Measurements from ENCODE around the gene SMG7. TPM values are rescaled to one million over a fixed set of nuclear protein-coding genes. Genes with fewer than 3 reads are reported as not detected.

Gene SMG7
- total RNA-seq, 1 donor from 2014 or later = 40.2 TPM

DNA sequence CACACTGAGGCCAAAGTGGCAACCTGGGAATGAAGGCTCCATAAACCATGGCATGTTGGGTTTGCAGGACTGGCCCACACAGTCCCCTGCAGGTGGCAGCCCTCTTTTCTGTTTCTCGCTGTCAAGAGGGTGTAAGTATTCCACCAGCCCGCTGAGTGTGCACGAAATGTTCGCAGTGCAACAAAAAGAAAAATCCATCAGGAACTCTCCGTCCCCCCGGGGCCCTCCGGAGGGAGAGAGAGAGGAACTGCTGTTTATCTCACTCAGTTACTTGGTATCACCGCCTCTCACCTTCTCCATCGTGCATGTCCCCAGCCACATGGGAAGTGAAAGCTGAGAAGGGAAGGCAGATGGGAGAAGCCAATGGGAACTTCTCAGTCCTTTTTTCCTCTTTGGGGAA, 79.6 kb downstream of the SMG7 start:
- intact Hi-C loops (cut with DNase I) = no loop called here
- DNase-seq (ENCODE audit: low spot score) = no peak

DNA sequence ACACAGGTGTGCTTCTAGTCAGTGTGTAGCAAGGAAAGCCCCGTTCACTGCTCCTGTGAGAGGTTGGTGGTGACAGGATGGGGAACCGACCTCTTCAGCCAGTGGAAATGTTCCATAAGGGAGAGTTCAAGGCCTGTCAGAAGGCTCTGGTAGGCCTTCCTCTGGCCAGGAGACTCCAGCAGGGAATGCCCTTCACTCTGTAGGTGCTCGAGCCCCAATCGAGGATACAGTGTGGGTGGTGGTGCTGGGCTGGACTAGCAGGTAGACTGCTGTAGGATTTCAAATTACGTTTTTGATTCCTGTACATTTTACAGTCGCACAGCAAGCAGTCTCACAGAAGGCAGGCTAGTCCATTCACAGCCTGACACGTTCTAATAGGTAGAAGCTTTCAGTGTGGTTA, 80.1 kb downstream of the SMG7 start:
- DNase-seq (ENCODE audit: low spot score) = no peak
- intact Hi-C loops (cut with DNase I) = no loop called here

GRCh38 chr1:183552891-183553290, 80.6 kb downstream of the SMG7 start:
- intact Hi-C loops (cut with DNase I) = no loop called here
- DNase-seq (ENCODE audit: low spot score) = no peak

DNA sequence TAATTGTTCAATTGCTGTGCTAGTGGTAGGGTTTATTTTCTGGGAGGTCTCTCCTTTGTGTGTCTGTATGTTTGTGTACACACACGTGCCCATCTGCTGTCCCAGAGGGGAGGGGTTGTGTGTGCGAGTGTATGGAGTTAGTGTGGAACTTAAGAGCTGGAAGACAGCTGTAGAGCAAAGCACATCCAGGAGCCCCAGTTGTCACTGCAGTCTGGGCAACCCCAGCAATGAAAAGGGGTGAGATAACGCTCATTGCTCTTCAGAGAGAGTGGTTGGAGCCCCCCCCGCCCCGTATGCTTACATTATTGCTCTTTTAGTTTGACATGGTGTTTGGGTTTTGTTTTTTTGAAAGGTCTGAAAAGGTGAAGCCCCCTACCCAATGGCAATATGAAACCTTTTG, 81.0 kb downstream of the SMG7 start:
- no peak for DNase-seq (ENCODE audit: low spot score)
- intact Hi-C loops (cut with DNase I) = no loop called here

- DNase-seq (ENCODE audit: low spot score) = no peak
- intact Hi-C loops (cut with DNase I) = no loop called here
These were observed 81.5 kb downstream of the SMG7 start for GRCh38 chr1:183553764-183554163.

GRCh38 chr1:183554577-183554976, 82.3 kb downstream of the SMG7 start:
- intact Hi-C loops (cut with DNase I) = no loop called here
- no peak for DNase-seq (ENCODE audit: low spot score)

GRCh38 chr1:183559061-183559460, 86.8 kb downstream of the SMG7 start:
- DNase-seq (ENCODE audit: low spot score) = no peak
- intact Hi-C loops (cut with DNase I) = no loop called here

- intact Hi-C loops (cut with DNase I) = no loop called here
- DNase-seq (ENCODE audit: low spot score) = no peak
These were observed 90.4 kb downstream of the SMG7 start for GRCh38 chr1:183562701-183563100.

DNA sequence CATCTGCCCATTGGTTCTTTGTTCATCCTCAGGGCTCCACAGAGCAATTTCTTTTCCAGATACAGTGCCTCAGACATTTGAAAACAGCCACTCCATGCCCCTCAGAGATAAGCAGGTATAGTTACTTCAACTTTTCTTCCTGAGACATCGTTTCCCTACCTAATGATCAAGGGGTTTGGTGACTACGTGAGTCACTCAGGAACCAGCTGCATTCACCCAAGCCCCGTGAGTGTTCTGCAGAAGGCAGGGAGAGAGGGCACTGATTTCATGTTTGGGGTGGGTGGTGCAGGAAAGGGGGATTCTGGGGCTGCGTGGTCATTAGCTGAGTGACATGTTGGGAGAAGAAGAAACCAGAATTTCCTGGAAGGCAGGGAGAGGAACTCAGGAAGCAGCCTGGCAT, 93.0 kb downstream of the SMG7 start:
- intact Hi-C loops (cut with DNase I) = no loop called here
- no peak for DNase-seq (ENCODE audit: low spot score)

DNA sequence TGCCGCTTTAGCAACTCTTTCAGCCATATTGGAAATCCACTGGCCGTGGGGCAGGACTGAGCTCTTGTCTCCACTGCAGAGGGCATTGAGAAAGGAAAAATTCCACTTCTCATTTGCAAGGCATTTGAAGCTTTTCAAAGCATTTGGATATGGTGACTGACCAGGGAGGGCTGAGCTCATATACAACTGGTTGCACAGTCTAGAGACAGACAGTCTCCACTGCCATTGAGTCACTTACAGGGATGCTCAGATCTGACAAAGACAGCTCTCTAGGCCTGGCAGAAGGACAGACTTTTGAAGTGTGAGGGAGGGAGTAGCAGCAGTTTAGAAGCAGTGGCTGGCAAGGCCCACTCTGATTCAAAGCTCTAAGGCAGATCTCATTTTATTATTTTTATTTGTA, 93.7 kb downstream of the SMG7 start:
- DNase-seq (ENCODE audit: low spot score) = no peak
- intact Hi-C loops (cut with DNase I) = no loop called here

GRCh38 chr1:183567584-183567983, 95.3 kb downstream of the SMG7 start:
- intact Hi-C loops (cut with DNase I) = no loop called here
- peak; percentile 94 for DNase-seq (ENCODE audit: low spot score)

DNA sequence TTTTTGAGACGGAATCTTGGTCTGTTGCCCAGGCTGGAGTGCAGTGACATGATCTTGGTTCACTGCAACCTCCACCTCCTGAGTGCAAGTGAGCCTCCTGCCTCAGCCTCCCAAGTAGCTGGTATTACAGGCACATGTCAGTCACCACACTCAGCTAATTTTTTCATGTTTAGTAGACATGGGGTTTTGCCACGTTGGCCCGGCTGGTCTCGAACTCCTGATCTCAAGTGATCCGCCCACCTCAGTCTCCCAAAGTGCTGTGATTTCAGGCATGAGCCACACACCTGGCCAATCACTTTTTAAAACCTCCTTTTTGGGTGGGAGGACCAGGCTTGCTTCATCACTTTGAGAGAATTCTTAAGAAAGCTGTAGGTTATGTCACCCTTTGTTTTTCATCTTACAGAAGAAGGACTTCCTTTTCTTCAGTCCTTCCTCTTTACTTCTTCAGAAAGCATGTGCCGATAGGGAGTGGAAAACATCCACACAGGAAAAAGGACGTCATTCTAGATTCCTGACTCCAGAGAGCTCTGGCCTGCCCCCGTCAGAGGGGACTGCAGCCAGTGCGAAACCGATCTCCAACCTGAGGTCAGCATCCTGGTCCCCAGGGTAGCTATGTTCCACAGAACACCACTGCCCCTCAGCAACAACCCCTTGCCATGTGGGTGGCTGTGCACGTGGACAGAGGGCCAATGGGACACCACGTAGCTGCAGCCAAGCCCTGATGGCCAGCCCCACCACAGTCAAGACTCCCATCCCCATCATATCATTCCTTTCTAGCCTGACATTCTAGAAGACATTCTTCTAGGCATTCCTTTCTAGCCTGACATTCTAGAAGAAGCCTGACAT, 96.1 kb downstream of the SMG7 start:
- no peak for DNase-seq (ENCODE audit: low spot score)
- intact Hi-C loops (cut with DNase I) = no loop called here

GRCh38 chr1:183569141-183569540, 96.8 kb downstream of the SMG7 start:
- intact Hi-C loops (cut with DNase I) = no loop called here

GRCh38 chr1:183569801-183570200, 97.5 kb downstream of the SMG7 start:
- no peak for DNase-seq (ENCODE audit: low spot score)
- intact Hi-C loops (cut with DNase I) = no loop called here

More at GRCh38 chr1:183569141-183569540, 96.8 kb downstream of the SMG7 start:
- DNase-seq (ENCODE audit: low spot score) = no peak

GRCh38 chr1:183570451-183570850, 98.2 kb downstream of the SMG7 start:
- intact Hi-C loops (cut with DNase I) = no loop called here
- no peak for DNase-seq (ENCODE audit: low spot score)

- no peak for DNase-seq (ENCODE audit: low spot score)
- intact Hi-C loops (cut with DNase I) = no loop called here
These were observed 99.5 kb downstream of the SMG7 start for GRCh38 chr1:183571678-183572268.

- intact Hi-C loops (cut with DNase I) = no loop called here
- no peak for DNase-seq (ENCODE audit: low spot score)
These were observed 100.4 kb downstream of the SMG7 start for GRCh38 chr1:183572721-183573120.

DNA sequence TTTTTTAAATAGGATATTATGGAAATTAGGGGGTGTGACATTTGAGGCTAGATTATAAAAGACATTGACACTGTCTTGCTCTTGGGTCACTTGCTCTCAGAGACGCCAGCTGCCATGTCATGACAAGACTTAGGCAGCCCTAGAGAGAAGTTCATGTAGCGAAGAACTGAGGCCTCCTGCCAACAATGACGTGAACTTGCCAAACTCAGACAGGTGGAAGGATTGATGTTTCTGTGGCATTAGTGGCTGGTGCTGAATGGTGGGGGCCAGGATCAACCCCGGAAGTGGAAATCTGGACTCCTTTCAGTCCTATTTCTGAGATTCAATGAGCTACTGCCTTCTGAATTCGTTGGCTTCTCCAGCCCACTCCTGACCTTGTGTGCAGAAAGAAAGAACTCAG, 103.3 kb downstream of the SMG7 start:
- no peak for DNase-seq (ENCODE audit: low spot score)
- intact Hi-C loops (cut with DNase I) = no loop called here

GRCh38 chr1:183576537-183576936, 104.2 kb downstream of the SMG7 start:
- intact Hi-C loops (cut with DNase I) = no loop called here
- no peak for DNase-seq (ENCODE audit: low spot score)

DNA sequence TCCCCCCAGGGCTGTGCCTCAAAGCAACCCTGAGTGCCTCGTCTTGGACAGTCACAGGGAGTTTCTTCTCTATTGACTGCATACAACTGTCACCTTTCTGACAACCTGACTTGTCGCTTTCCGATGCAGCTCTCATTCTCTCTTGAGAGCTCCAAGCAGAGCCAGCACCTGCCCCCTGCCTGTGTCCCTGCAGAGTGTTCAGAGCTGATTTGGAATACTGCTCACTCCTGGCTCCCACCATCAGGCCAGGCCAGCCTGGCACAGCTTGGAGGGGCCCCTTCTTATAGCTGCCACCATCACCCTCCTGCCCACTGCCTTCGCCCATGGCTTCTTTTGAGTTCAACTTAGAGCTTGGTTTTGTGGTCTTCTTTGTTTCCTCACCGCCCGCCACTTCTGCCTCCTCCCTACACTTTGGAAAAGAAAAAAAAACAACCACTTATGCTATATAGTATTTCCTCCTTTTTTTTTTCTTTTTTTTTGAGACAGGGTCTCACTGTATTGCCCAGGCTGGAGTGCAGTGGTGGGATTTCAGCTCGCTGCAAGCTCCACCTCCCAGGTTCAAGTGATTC, 105.7 kb downstream of the SMG7 start:
- no peak for DNase-seq (ENCODE audit: low spot score)
- intact Hi-C loops (cut with DNase I) = no loop called here

- DNase-seq (ENCODE audit: low spot score) = no peak
- intact Hi-C loops (cut with DNase I) = no loop called here
These were observed 106.6 kb downstream of the SMG7 start for GRCh38 chr1:183578856-183579255.
